GM21423 (cell line): ENCODE results near the gene CARD9.
"Not testable (repeated sequence)": the region's sequence is repeated elsewhere in the genome, so short reads cannot be mapped to it uniquely, and the experiment has no call there.

Experiments
- ATAC-seq: cut with Tn5 transposase; IDR thresholded peaks from one replicate; pipeline ENCODE4 v1.9.1; 2021; ENCODE audit warnings: mild to moderate bottlenecking, moderate library complexity; ENCODE audit not compliant: unreplicated experiment

The CARD9 gene

GRCh38 chr9:136373300-136374182 lies at the start of gene CARD9:
CARD9 (minus strand) TSS chr9:136373669; CDS start chr9:136372078, 1,591 bp downstream.
- ATAC-seq, result no peak

GRCh38 chr9:136422876-136423275 lies 49.4 kb upstream of the CARD9 start:
- ATAC-seq, result no peak

GRCh38 chr9:136421791-136422190 lies 48.3 kb upstream of the CARD9 start:
- no peak for ATAC-seq

GRCh38 chr9:136419092-136419420 lies 45.6 kb upstream of the CARD9 start:
- no peak for ATAC-seq

GRCh38 chr9:136418182-136419091 lies 45.0 kb upstream of the CARD9 start:
- no peak for ATAC-seq

GRCh38 chr9:136416914-136417313 lies 43.4 kb upstream of the CARD9 start:
- no peak for ATAC-seq

GRCh38 chr9:136416427-136416826 lies 43.0 kb upstream of the CARD9 start:
- ATAC-seq, result no peak

GRCh38 chr9:136412962-136413361 lies 39.5 kb upstream of the CARD9 start:
- ATAC-seq, result no peak

GRCh38 chr9:136411378-136411777 lies 37.9 kb upstream of the CARD9 start:
- ATAC-seq, result no peak

GRCh38 chr9:136410500-136411287 lies 37.2 kb upstream of the CARD9 start, which contains the start of the genes ENTR1 and PMPCA:
ENTR1 (minus strand) TSS chr9:136410614; CDS start chr9:136410397, 217 bp downstream.
PMPCA (plus strand) TSS chr9:136410658; CDS start chr9:136410669, 11 bp downstream.
- ATAC-seq, result peak; percentile 89

GRCh38 chr9:136409557-136410455 lies 36.3 kb upstream of the CARD9 start:
- ATAC-seq, result peak; percentile 29

- ATAC-seq, result no peak
Measured at GRCh38 chr9:136407911-136408310, 34.4 kb upstream of the CARD9 start.

GRCh38 chr9:136407061-136407460 lies 33.6 kb upstream of the CARD9 start:
- not testable (repeated sequence) for ATAC-seq

- ATAC-seq, result not testable (repeated sequence)
Measured at GRCh38 chr9:136405904-136406303, 32.4 kb upstream of the CARD9 start.

- ATAC-seq, result no peak
Measured at GRCh38 chr9:136405481-136405880, 32.0 kb upstream of the CARD9 start.

- no peak for ATAC-seq
Measured at GRCh38 chr9:136404801-136405136, 31.3 kb upstream of the CARD9 start.

- ATAC-seq, result no peak
Measured at GRCh38 chr9:136403915-136404800, 30.7 kb upstream of the CARD9 start.

- ATAC-seq, result peak; percentile 33
Measured at GRCh38 chr9:136403538-136403914, 30.1 kb upstream of the CARD9 start.

GRCh38 chr9:136402067-136402466 lies 28.6 kb upstream of the CARD9 start:
- no peak for ATAC-seq
